IMR-90 (cell line): Measurements from ENCODE around the gene ACAA2. TPM values are rescaled to one million over a fixed set of nuclear protein-coding genes. Genes with fewer than 3 reads are reported as not detected.

ENCODE experiments used
- ATAC-seq: fragments of 200-7000 bp; cut with Tn5 transposase; 2 replicates; pipeline ENCODE4 v1.9.1; 2020; ENCODE audit warnings: low read depth, mild to moderate bottlenecking, moderate library complexity
- BruUV-seq: library from RNA; stranded (reverse); fragments of 400-500 nt; replicated peaks from 2 replicates; lab custom pipeline; 2021; lab: Mats Ljungman, UMichigan
- CTCF ChIA-PET: fragments of 300-600 bp; formaldehyde crosslinking; extraction: SDS; loops from one replicate; lab custom pipeline; 2021; ENCODE audit warnings: antibody characterized with exemption; lab: Yijun Ruan, JAX
- POLR2A ChIA-PET: fragments of 300-600 bp; sonication (Branson Sonifier 250); formaldehyde crosslinking; loops from one replicate; lab custom pipeline; 2022; ENCODE audit warnings: antibody characterized with exemption; ENCODE audit not compliant: unreplicated experiment; lab: Charles Lee
- DNase-seq: peaks from one replicate; pipeline ENCODE4 v3.0.0; 2013
- H2AFZ ChIP-seq: replicated peaks from 2 replicates; pipeline ENCODE3; 2013; ENCODE audit warnings: low read length, mild to moderate bottlenecking; ENCODE audit not compliant: poor library complexity
- H2AK5ac ChIP-seq: 2 replicates; pipeline ENCODE4 v1.6.1; 2013; ENCODE audit warnings: low read depth, low read length, inconsistent platforms
- H2AK9ac ChIP-seq: replicated peaks from 2 replicates; pipeline ENCODE3; 2013; ENCODE audit warnings: mild to moderate bottlenecking, low read depth, low read length, moderate library complexity; ENCODE audit not compliant: poor library complexity
- H2BK120ac ChIP-seq: 2 replicates; pipeline ENCODE4 v1.6.1; 2013; ENCODE audit warnings: low read depth, low read length, inconsistent platforms
- H2BK15ac ChIP-seq: 3 replicates; pipeline ENCODE4 v1.6.1; 2013; ENCODE audit warnings: low read depth, low read length, inconsistent platforms
- H2BK20ac ChIP-seq: 2 replicates; pipeline ENCODE4 v1.6.1; 2013; ENCODE audit warnings: low read depth, mild to moderate bottlenecking, inconsistent platforms, low read length, moderate library complexity
- H2BK5ac ChIP-seq: 2 replicates; pipeline ENCODE4 v1.6.1; 2013; ENCODE audit warnings: mild to moderate bottlenecking, low read depth, low read length, inconsistent platforms; ENCODE audit not compliant: poor library complexity, severe bottlenecking
- H3K14ac ChIP-seq: replicated peaks from 2 replicates; pipeline ENCODE4 v1.6.1; 2013; ENCODE audit warnings: low read depth, low read length, inconsistent platforms
- H3K18ac ChIP-seq: 2 replicates; pipeline ENCODE4 v1.6.1; 2013; ENCODE audit warnings: low read depth, low read length, control low read depth
- H3K23ac ChIP-seq: 2 replicates; pipeline ENCODE4 v1.6.1; 2013; ENCODE audit warnings: low read depth, low read length, inconsistent platforms
- H3K27ac ChIP-seq: 2 replicates; pipeline ENCODE4 v1.5.1; 2013; ENCODE audit warnings: mild to moderate bottlenecking, control low read depth, low read length; ENCODE audit not compliant: insufficient read depth
- H3K27me3 ChIP-seq: 2 replicates; pipeline ENCODE4 v1.6.1; 2013; ENCODE audit warnings: low read length; ENCODE audit not compliant: control insufficient read depth, insufficient read depth
- H3K36me3 ChIP-seq: 2 replicates; pipeline ENCODE4 v1.6.1; 2013; ENCODE audit warnings: low read length, mixed read lengths; ENCODE audit not compliant: control insufficient read depth, insufficient read depth
- H3K4ac ChIP-seq: 2 replicates; pipeline ENCODE4 v1.6.1; 2013; ENCODE audit warnings: low read depth, low read length, inconsistent platforms
- H3K4me1 ChIP-seq: 2 replicates; pipeline ENCODE4 v1.6.1; 2013; ENCODE audit warnings: low read length, mixed read lengths; ENCODE audit not compliant: control insufficient read depth, insufficient read depth
- H3K4me2 ChIP-seq: 2 replicates; pipeline ENCODE4 v1.6.1; 2013; ENCODE audit warnings: low read depth, mild to moderate bottlenecking, control low read depth, low read length, moderate library complexity
- H3K4me3 ChIP-seq: 2 replicates; pipeline ENCODE4 v1.5.1; 2013; ENCODE audit warnings: low read depth, mild to moderate bottlenecking, control low read depth, low read length, moderate library complexity; ENCODE audit not compliant: insufficient read depth
- H3K56ac ChIP-seq: 2 replicates; pipeline ENCODE4 v1.6.1; 2013; ENCODE audit warnings: low read length, inconsistent platforms; ENCODE audit not compliant: insufficient read depth; ENCODE audit errors: extremely low read depth
- H3K79me1 ChIP-seq, 2 experiments: 2 replicates each; pipeline ENCODE4 v1.6.1; 2013; ENCODE audit warnings: low read length in 2 of 2, inconsistent platforms in 1 of 2, low read depth in 1 of 2
- H3K9ac ChIP-seq: 2 replicates; pipeline ENCODE4 v1.6.1; 2013; ENCODE audit warnings: low read depth, low read length, control low read depth
- H3K9me1 ChIP-seq: 2 replicates; pipeline ENCODE4 v1.6.1; 2013; ENCODE audit warnings: low read length, inconsistent platforms; ENCODE audit not compliant: insufficient read depth
- H3K9me3 ChIP-seq: 2 replicates; pipeline ENCODE4 v1.6.1; 2013; ENCODE audit warnings: low read length; ENCODE audit not compliant: control insufficient read depth, insufficient read depth
- H4K20me1 ChIP-seq: 2 replicates; pipeline ENCODE4 v1.6.1; 2013; ENCODE audit warnings: low read length, inconsistent platforms; ENCODE audit not compliant: insufficient read depth
- H4K5ac ChIP-seq: 2 replicates; pipeline ENCODE4 v1.6.1; 2013; ENCODE audit warnings: mild to moderate bottlenecking, low read depth, low read length, control low read depth
- H4K8ac ChIP-seq, 2 experiments: 2 replicates each; pipeline ENCODE4 v1.6.1; 2013; ENCODE audit warnings: low read depth in 2 of 2, low read length in 2 of 2, control low read depth in 1 of 2, inconsistent platforms in 1 of 2
- H4K91ac ChIP-seq: 2 replicates; pipeline ENCODE4 v1.6.1; 2013; ENCODE audit warnings: low read depth, low read length, inconsistent platforms; ENCODE audit not compliant: insufficient read depth
- BHLHE40 ChIP-seq: fragments of 150-350 bp; IDR thresholded peaks from 2 replicates; pipeline ENCODE4 v1.6.1; 2016; ENCODE audit warnings: mild to moderate bottlenecking, low read depth, low read length
- NFE2L2 ChIP-seq: fragments of 150-350 bp; IDR thresholded peaks from 2 replicates; pipeline ENCODE4 v1.6.1; 2016; ENCODE audit warnings: low read depth, mild to moderate bottlenecking, low read length
- SMC3 ChIP-seq: fragments of 150-350 bp; IDR thresholded peaks from 2 replicates; pipeline ENCODE4 v1.6.1; 2016; ENCODE audit warnings: low read depth, mild to moderate bottlenecking, antibody characterized with exemption, low read length, moderate library complexity
- WGBS, 2 experiments: methylation state at CpG; one replicate each; pipeline versions ENCODE4 v1.1.5 to v1.1.7; 2013; ENCODE audit warnings: missing lambda C conversion rate in 2 of 2; ENCODE audit not compliant: insufficient read length in 1 of 2; ENCODE audit errors: extremely low coverage in 2 of 2; 5-methylcytosine and 5-hydroxymethylcytosine counted together
- dilution Hi-C: fragments of 300-500 bp; cut with HindIII; formaldehyde crosslinking; loops from one replicate; pipeline ENCODE4 v1.14.3; 2018; ENCODE audit warnings: low sequenced_read_pairs; ENCODE audit not compliant: unreplicated experiment
- in situ Hi-C: fragments of 300-500 bp; cut with MboI; formaldehyde crosslinking; loops from 3 replicates; pipeline ENCODE4 v1.14.3; 2019; ENCODE audit warnings: low sequenced_read_pairs, inconsistent platforms, mixed read lengths
- intact Hi-C: fragments of 100-400 bp; cut with micrococcal nuclease; formaldehyde crosslinking; loops from 2 replicates; pipeline ENCODE4 v1.10.0; 2022
- polyA plus RNA-seq, 3 experiments: library from polyadenylated mRNA; depleted of rRNA; stranded (reverse); fragments of >200 nt; gene quantifications; 2 replicates each; pipeline ENCODE4 v1.2.3, GENCODE V29; 2012; ENCODE audit warnings: low replicate concordance in 1 of 3
- total RNA-seq: library from RNA; depleted of rRNA; stranded (reverse); fragments of >200 nt; gene quantifications from 2 replicates; pipeline ENCODE4 v1.2.3, GENCODE V29; 2012

Gene ACAA2
- total and polyA plus RNA-seq, 2 of the 4 experiments (the other 2 are of a cell fraction), result 24.4 to 61.5 TPM

GRCh38 chr18:49859021-49859359 lies 45.7 kb upstream of the ACAA2 start:
- Histone ChIP-seq H3K18ac (no peak overlapping the region), H2BK20ac (no peak overlapping the region), H4K8ac (no peak overlapping the region), H3K4me2 (no peak overlapping the region), H3K4me1 (no peaks in the 10 kb centered on the region), H4K91ac (no peak overlapping the region), H3K14ac (no peak overlapping the region), H3K27ac (no peak overlapping the region), H2BK5ac (no peak overlapping the region), H3K9ac (no peak overlapping the region), H3K23ac (no peak overlapping the region), H4K20me1 (no peaks in the 10 kb centered on the region), H3K79me1 (no peaks in the 10 kb centered on the region), H2BK120ac (no peak overlapping the region), H3K4me3 (no peak overlapping the region), H3K9me3 (no peaks in the 10 kb centered on the region), H2BK15ac (no peak overlapping the region), H2AK9ac (peak overlapping the region; percentile 6), H3K4ac (no peak overlapping the region), H3K9me1 (no peaks in the 10 kb centered on the region), H4K5ac (no peak overlapping the region), H2AFZ (no peak overlapping the region), H3K56ac (no peak overlapping the region), H3K36me3 (no peaks in the 10 kb centered on the region), H3K27me3 (peaks cover 22% of the 10 kb centered on the region), H2AK5ac (no peak overlapping the region)
- dilution Hi-C loops, result no loop called here
- intact Hi-C loops, result loop anchor here (2.0 to 5.0 kb wide), 2 partner anchors 46 to 92 kb away; partner anchors contain the start of gene ACAA2
- ChIA-PET POLR2A (no interaction called here), CTCF (interaction anchor here (0.8 to 2.1 kb wide), 10 partner anchors 8 to 356 kb away, joined by 3 to 19 read pairs (median 5); no protein-coding TSS in a partner anchor)
- no peak for TF ChIP-seq SMC3
- TF ChIP-seq NFE2L2, result no peak
- no peak for TF ChIP-seq BHLHE40
- ATAC-seq, result no peak; the same call in 1 of the 2 replicates
- in situ Hi-C loops, result loop anchor here (5.0 kb wide), 1 partner anchor 347 kb away; no protein-coding TSS in a partner anchor
- DNase-seq, result no peak
- WGBS, 2 experiments, result 100% methylated on average over 2 of the region's 6 CpGs; no CpG with 5 or more reads in 1 of the 2 experiments
- no TSS peak for BruUV-seq
